AG04449 (cell line): ENCODE measurements around the gene NPNT.

Experiments used
- CTCF ChIA-PET: fragments of 350-600 bp; formaldehyde crosslinking; extraction: SDS; loops from one replicate; lab custom pipeline; 2021; ENCODE audit warnings: antibody characterized with exemption; lab: Yijun Ruan, JAX
- POLR2A ChIA-PET: fragments of 400-600, 350-600 bp; formaldehyde crosslinking; extraction: SDS; loops from one replicate; lab custom pipeline; 2020; ENCODE audit warnings: antibody characterized with exemption, inconsistent platforms; lab: Yijun Ruan, JAX
- DNase-seq: peaks from one replicate; pipeline ENCODE4 v3.0.0-alpha.2; 2010; ENCODE audit warnings: low read depth, low spot score
- H3K4me3 ChIP-seq: 2 replicates; pipeline ENCODE4 v1.5.1; 2011; ENCODE audit warnings: low read depth, mild to moderate bottlenecking, control low read depth, low read length
- CTCF ChIP-seq: IDR thresholded peaks from one replicate; pipeline ENCODE4 v1.5.1; 2011; ENCODE audit warnings: mild to moderate bottlenecking, moderate library complexity, low read length, control low read depth, inconsistent platforms; ENCODE audit not compliant: insufficient read depth; ENCODE audit errors: missing control alignments

The NPNT gene

GRCh38 chr4:105870963-105871362 lies 24.3 kb upstream of the NPNT start:
- H3K4me3 ChIP-seq: no peak overlapping the region
- CTCF ChIA-PET: no interaction called here
- TF ChIP-seq CTCF: no peak
- no peak for DNase-seq
- POLR2A ChIA-PET: no interaction called here

DNA sequence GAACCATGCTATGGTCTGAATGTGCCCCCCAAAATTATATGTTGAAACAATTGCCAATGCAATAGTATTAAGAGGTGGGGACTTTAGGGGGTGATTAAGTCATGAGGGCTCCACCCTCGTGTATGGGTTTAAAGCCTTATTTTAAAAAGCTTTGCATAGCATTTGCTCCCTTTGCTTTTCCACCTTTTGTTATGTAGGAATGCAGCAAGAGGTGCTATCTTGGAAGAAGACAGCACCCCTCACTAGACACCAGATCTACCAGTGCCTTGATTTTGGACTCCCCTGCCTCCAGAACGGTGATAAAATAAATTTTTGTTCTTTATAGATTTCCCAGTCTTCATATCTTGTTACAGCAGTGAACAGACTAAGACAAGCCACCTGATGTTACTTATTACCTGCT lies 23.3 kb upstream of the NPNT start:
- ChIA-PET POLR2A (no interaction called here), CTCF (no interaction called here)
- H3K4me3 ChIP-seq: no peak overlapping the region
- no peak for TF ChIP-seq CTCF
- no peak for DNase-seq

DNA sequence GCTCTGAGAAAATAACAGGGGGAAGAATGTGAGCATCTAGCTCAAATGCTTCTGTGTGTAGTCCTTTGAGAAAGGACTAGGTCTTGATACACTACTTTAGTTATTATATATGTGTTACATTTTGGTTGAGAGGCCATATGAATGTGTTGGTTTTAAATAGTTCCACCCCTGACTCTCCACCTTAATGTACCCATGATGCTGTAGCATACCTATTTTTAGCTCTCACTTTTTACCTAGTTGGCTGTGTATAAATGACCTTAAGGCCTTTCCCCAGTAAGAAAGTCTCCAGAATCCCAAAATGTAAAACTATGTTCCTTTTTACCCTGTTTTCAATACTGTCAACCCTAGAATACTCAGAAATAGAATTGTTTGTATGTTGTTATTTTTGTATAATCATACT lies 20.0 kb upstream of the NPNT start:
- ChIA-PET POLR2A (no interaction called here), CTCF (no interaction called here)
- no peak for TF ChIP-seq CTCF
- no peak overlapping the region for H3K4me3 ChIP-seq
- no peak for DNase-seq

DNA sequence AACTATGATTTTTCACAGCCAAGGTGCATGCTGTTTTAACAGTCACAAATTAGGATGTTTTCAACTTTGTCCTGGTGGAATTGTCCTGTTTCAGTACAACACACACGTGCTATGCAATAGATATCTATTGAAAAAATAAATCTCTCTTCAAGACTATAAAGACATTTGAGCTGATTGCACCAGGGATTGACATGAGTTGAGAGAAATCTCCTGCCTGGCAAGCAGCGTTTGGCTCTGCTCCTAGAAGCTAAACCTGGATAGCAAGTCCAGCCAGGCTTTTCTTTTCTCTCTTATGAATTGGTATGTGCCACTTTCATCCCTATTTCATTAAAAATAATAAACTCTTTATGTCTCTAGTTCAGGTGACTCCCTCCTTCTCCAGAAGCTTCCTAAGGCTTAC lies 16.6 kb upstream of the NPNT start:
- TF ChIP-seq CTCF: no peak
- no peak for DNase-seq
- CTCF ChIA-PET: no interaction called here
- POLR2A ChIA-PET: no interaction called here
- H3K4me3 ChIP-seq: no peak overlapping the region

DNA sequence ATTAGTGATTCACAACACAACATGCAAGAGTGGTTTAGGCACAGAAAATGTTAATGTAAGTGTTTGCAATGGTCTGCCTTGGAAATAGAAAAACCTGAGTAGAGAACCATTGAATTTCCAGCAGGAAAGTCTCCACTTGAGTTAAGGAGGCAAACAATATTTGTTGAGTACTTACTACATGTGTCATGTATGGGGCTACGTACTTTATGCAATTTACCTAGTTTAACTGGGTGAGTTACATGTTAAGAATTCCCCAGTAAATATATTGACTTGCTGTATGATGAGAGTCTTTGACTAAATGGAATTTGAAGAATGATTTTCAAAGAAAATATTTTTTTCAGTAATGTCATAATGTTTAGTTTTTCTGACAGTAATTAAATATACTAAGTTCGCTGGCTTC lies 7.8 kb upstream of the NPNT start:
- DNase-seq: no peak
- ChIA-PET POLR2A (no interaction called here), CTCF (no interaction called here)
- no peak for TF ChIP-seq CTCF
- H3K4me3 ChIP-seq: no peak overlapping the region

- no peak for DNase-seq
- CTCF ChIA-PET: no interaction called here
- TF ChIP-seq CTCF: no peak
- peak overlapping the region; percentile 6; the same call in 1 of the 2 replicates for H3K4me3 ChIP-seq
- POLR2A ChIA-PET: no interaction called here
These were observed 551 bp downstream of the NPNT start for GRCh38 chr4:105895583-105896460.
